Keratinocyte (primary cell): Measurements from ENCODE around the gene TMPRSS12. TPM values are rescaled to one million over a fixed set of nuclear protein-coding genes. Genes with fewer than 3 reads are reported as not detected.
A peak's percentile ranks its signal among the peaks of the same experiment; 100 is the strongest.

Source experiments
- DNase-seq: peaks from one replicate; pipeline ENCODE4 v3.0.0-alpha.2; 2011; ENCODE audit warnings: low read depth, missing footprints, low spot score
- FAIRE-seq: peaks from 2 replicates; lab custom pipeline; 2011; peaks lifted over from hg19 to GRCh38; lab: Jason Lieb, UNC
- H2AFZ ChIP-seq: 2 replicates; pipeline ENCODE4 v1.6.0; 2012; ENCODE audit warnings: low read length, control low read depth, inconsistent platforms; ENCODE audit not compliant: control insufficient read depth
- H3K27ac ChIP-seq: 2 replicates; pipeline ENCODE4 v1.5.1; 2011; ENCODE audit warnings: low read length; ENCODE audit not compliant: control insufficient read depth, insufficient read depth
- H3K27me3 ChIP-seq: 3 replicates; pipeline ENCODE4 v1.6.0; 2011; ENCODE audit warnings: low read length; ENCODE audit not compliant: control insufficient read depth, insufficient read depth; ENCODE audit errors: extremely low read depth
- H3K36me3 ChIP-seq, 2 experiments: 2 replicates in 1 of 2; 3 replicates in 1 of 2; pipeline ENCODE4 v1.5.1; 2011; ENCODE audit warnings: low read length in 2 of 2, mild to moderate bottlenecking in 1 of 2; ENCODE audit not compliant: control insufficient read depth in 2 of 2, insufficient read depth in 2 of 2; ENCODE audit errors: extremely low read depth in 1 of 2
- H3K4me1 ChIP-seq: 3 replicates; pipeline ENCODE4 v1.5.1; 2011; ENCODE audit warnings: low read length; ENCODE audit not compliant: control insufficient read depth, insufficient read depth; ENCODE audit errors: extremely low read depth
- H3K4me2 ChIP-seq: 3 replicates; pipeline ENCODE4 v1.6.0; 2011; ENCODE audit warnings: low read depth, low read length; ENCODE audit not compliant: control insufficient read depth, insufficient read depth; ENCODE audit errors: extremely low read depth
- H3K4me3 ChIP-seq, 3 experiments: fragments of 200-600 bp in 1 of 3; sonication (generic) in 1 of 3; 2 replicates in 2 of 3; 3 replicates in 1 of 3; pipeline ENCODE4 v1.5.1; 2011 to 2016; ENCODE audit warnings: low read length in 3 of 3, mild to moderate bottlenecking in 3 of 3, control low read depth in 2 of 3, inconsistent platforms in 1 of 3, low read depth in 1 of 3, mixed read lengths in 1 of 3, mixed run types in 1 of 3, moderate library complexity in 1 of 3; ENCODE audit not compliant: control insufficient read depth in 2 of 3, insufficient read depth in 2 of 3; ENCODE audit errors: extremely low read depth in 1 of 3
- H3K79me2 ChIP-seq: 2 replicates; pipeline ENCODE4 v1.6.0; 2012; ENCODE audit warnings: low read length; ENCODE audit not compliant: control insufficient read depth, insufficient read depth
- H3K9ac ChIP-seq: 3 replicates; pipeline ENCODE4 v1.6.0; 2011; ENCODE audit warnings: low read length; ENCODE audit not compliant: control insufficient read depth, insufficient read depth; ENCODE audit errors: extremely low read depth
- H3K9me1 ChIP-seq: 3 replicates; pipeline ENCODE4 v1.6.0; 2011; ENCODE audit warnings: low read length; ENCODE audit not compliant: control insufficient read depth, insufficient read depth; ENCODE audit errors: extremely low read depth
- H3K9me3 ChIP-seq: 2 replicates; pipeline ENCODE4 v1.5.1; 2012; ENCODE audit warnings: low read depth, low read length; ENCODE audit not compliant: control insufficient read depth
- H4K20me1 ChIP-seq: 3 replicates; pipeline ENCODE4 v1.6.0; 2011; ENCODE audit warnings: low read length; ENCODE audit not compliant: control insufficient read depth, insufficient read depth; ENCODE audit errors: extremely low read depth
- CTCF ChIP-seq, 3 experiments: IDR thresholded peaks in 1 of 3; conservative IDR thresholded peaks in 1 of 3; optimal IDR thresholded peaks in 1 of 3; 2 replicates in 2 of 3; 3 replicates in 1 of 3; pipeline versions ENCODE3 to v1.5.1; 2011; ENCODE audit warnings: low read length in 3 of 3, mild to moderate bottlenecking in 3 of 3, moderate library complexity in 2 of 3, control low read depth in 1 of 3, inconsistent platforms in 1 of 3; ENCODE audit not compliant: insufficient read depth in 2 of 3; ENCODE audit errors: extremely low read depth in 1 of 3
- EZH2 ChIP-seq: IDR thresholded peaks from one replicate; pipeline ENCODE4 v1.6.1; 2012; ENCODE audit warnings: inconsistent platforms, mild to moderate bottlenecking, low read length, moderate library complexity
- dilution Hi-C: fragments of 300-500 bp; cut with MboI; formaldehyde crosslinking; loops from one replicate; pipeline ENCODE4 v1.7.0; 2020; ENCODE audit warnings: low sequenced_read_pairs; ENCODE audit not compliant: extremely low pct_ligation_motif_present
- polyA plus RNA-seq, 5 experiments: library from polyadenylated mRNA; depleted of rRNA in 3 of 5; stranded (reverse) in 3 of 5; stranded (forward) in 1 of 5; unstranded in 1 of 5; fragments of >200 nt; gene quantifications; 1 replicate in 1 of 5; 2 replicates in 3 of 5; 3 replicates in 1 of 5; pipeline versions ENCODE4 v1.2.1 to v1.2.3, GENCODE V29; 2011 to 2012; ENCODE audit warnings: missing spikeins in 2 of 5, low read depth in 1 of 5, low replicate concordance in 1 of 5

The TMPRSS12 gene
- polyA plus RNA-seq, 1 donor (not counting 4 experiments of a cell fraction or from before 2014, with no cell fraction given): not detected

GRCh38 chr12:50824914-50825313 is 17.8 kb upstream of the TMPRSS12 start:
- no peak for FAIRE-seq
- Histone ChIP-seq H3K9me3 (no peaks in the 10 kb centered on the region), H3K27ac (no peak overlapping the region)

GRCh38 chr12:50825372-50825838 is 17.3 kb upstream of the TMPRSS12 start:
- no peak for FAIRE-seq
- Histone ChIP-seq H3K79me2 (no peaks in the 10 kb centered on the region), H3K36me3 (no peaks in the 10 kb centered on the region), H3K27me3 (no peaks in the 10 kb centered on the region), H3K9me3 (no peaks in the 10 kb centered on the region), H3K4me1 (peaks cover 8% of the 10 kb centered on the region), H3K4me2 (peak overlapping the region; percentile 11), H3K27ac (no peak overlapping the region), H3K9me1 (no peaks in the 10 kb centered on the region), H2AFZ (peak overlapping the region; percentile 1), H3K9ac (no peak overlapping the region), H3K4me3 (no peak overlapping the region), H4K20me1 (no peaks in the 10 kb centered on the region)
- DNase-seq: no peak
- dilution Hi-C loops: no loop called here
- TF ChIP-seq CTCF (optimal IDR thresholded peaks at IDR 0.05 in 1 of 3, IDR thresholded peaks at IDR 0.05 in 1 of 3, conservative IDR thresholded peaks at IDR 0.05 in 1 of 3; ENCODE audit: extremely low read depth in 1 of 3, insufficient read depth in 2 of 3, low read length in 3 of 3) (peak in 1 of 3 experiments; percentile 25), EZH2 (no peak)

More at GRCh38 chr12:50824914-50825313, 17.8 kb upstream of the TMPRSS12 start:
- H3K9me1 ChIP-seq: no peaks in the 10 kb centered on the region
- no peaks in the 10 kb centered on the region for H3K36me3 ChIP-seq
- peak overlapping the region; percentile 11 for H3K4me2 ChIP-seq
- no peak overlapping the region for H3K9ac ChIP-seq
- no peaks in the 10 kb centered on the region for H3K27me3 ChIP-seq
- dilution Hi-C loops: no loop called here
- TF ChIP-seq CTCF (optimal IDR thresholded peaks at IDR 0.05 in 1 of 3, IDR thresholded peaks at IDR 0.05 in 1 of 3, conservative IDR thresholded peaks at IDR 0.05 in 1 of 3; ENCODE audit: extremely low read depth in 1 of 3, insufficient read depth in 2 of 3, low read length in 3 of 3) (no peak), EZH2 (no peak)
- no peaks in the 10 kb centered on the region for H3K79me2 ChIP-seq
- H3K4me1 ChIP-seq: peaks cover 8% of the 10 kb centered on the region
- H2AFZ ChIP-seq: peak overlapping the region; percentile 13
- H3K4me3 ChIP-seq: no peak overlapping the region
- no peaks in the 10 kb centered on the region for H4K20me1 ChIP-seq
- DNase-seq: no peak
